ENCODE results near the gene LRRC46.

Gene LRRC46

GRCh38 chr17:47810200-47810821, 21.2 kb upstream of the LRRC46 start:
- no peak for DNase-seq

- no peak for DNase-seq
These were observed 20.4 kb upstream of the LRRC46 start for GRCh38 chr17:47810901-47811635.

- DNase-seq: no peak
These were observed 19.8 kb upstream of the LRRC46 start for GRCh38 chr17:47811709-47812108.

DNA sequence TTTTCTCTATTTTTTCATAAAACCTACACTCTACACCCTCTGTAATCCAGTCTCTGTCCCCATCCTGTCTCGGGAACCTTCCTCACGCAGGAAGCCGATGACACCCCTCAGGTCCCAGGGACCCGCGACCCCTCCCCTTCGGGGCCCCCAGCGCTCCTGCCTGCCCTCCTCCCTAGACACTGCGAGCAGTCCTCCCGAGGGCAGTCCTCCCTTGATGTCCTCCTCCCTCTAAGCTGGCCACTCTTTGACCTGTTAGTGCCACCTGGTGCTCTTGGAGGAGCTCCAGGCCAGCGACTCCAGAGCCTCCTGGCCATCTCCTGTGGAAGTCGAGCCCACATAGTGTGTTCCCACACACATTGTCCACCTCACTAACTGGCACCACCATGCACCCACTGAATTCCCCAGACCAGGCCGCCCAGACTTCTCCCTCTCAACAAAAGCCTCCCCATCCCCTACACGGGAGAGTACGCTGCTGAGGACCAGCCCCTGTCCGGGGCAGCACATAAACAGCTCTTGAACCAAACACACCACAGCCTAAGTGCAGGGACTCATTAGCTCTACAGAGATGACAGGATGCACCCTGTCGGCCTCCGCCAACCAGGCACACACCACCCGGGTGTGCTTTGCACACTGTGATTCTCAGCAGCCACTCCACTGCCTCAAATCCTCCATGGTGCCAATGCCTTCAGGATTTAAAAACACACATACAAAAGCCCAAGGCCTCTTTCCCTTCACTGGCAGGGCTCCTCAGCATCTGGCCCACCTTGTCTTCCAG, 19.1 kb upstream of the LRRC46 start:
- no peak for DNase-seq

GRCh38 chr17:47813077-47813476, 18.4 kb upstream of the LRRC46 start:
- no peak for DNase-seq

DNA sequence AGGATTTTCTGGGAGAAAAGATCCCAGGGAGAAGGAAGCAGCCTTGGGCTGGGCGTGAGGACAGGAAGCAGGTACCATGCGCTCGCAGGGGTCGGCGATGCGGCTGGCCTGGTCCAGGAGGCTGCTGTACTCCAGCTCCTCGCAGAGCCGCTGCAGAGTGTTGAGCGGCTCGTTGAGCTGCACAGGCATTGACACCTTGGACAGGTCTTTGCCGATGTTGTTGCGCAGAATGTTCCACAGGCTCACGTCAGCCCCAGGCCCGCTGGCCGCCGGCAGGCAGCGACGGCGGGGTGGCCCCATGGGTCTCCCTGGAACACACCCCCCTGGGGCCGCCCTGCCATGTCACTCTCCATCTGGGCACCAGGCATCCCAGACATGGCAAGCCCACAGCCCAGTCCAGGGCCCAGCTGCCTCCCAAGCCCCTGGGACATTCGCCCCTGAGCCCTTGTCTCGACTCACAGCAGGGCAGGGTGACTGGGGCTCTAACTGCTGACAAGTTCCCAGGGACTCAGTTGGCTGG, 17.9 kb upstream of the LRRC46 start:
- DNase-seq: no peak

DNA sequence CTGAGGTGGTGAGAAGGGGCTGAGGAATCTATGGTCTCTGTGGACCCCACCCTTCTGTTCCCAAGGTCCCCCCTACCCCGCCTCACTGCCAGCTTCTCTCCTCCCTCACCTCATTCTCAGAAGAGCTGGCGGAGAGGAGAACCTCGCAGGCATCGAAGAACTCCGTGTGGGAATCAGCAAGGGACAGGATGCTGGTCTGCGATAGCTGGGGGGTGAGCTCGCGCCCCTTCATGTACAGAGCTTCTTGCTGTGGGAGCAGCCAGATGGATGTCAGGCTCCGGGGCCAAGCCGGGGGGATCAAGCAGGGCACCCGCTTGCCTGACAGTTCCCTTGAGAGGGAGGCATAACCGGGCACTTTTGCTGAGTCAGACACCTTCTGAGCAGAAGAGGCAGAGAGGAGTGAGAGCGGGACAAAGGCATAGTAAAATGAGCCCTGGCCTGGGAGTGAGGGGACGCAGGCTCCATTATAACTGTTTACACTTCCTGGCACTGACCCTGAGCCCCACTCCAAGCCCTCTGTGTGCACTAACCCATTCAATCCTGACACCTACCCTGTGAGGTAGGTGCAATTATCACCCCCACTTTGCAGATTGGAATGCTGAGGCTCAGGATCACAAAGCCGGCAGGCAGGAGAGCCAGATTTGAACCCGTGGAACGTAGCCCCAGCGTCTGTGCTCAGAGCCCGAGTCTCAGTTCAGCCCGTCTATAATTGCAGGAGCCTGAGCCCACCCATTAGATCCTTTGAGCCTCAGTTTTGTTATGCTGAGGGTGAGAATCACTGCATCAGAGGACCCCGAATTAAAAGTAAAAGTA, 16.2 kb upstream of the LRRC46 start:
- no peak for DNase-seq

DNA sequence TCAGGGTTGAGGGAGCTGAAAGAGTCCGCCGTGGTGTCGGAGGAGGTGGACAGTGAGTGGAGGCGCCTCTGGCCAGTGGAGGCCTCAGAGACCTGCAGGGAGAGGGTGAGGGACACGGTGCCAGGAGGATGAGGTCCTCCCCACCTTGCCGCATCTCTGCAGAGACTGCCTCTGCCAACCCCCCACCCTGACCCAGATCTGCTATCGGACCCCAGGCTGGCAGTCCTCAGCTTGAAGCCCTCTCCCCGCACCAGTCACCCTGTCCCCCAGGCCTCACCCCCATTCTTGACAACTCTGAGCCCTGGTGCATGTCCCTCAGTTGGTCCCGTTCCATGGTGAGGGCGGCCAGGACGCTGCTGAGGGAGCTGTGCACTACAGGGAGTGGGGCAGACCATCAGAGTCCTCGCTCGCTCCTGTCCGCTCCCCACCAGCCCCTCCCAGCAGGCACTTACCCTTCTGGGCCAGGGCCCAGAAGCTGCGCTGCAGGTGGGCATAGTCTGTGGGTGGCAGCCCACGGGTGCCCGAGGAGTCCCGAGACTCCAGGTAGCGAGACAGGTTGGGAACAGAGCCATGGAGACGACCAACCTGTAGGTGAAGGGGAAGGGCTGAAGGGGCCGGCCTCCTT, 15.2 kb upstream of the LRRC46 start:
- no peak for DNase-seq

DNA sequence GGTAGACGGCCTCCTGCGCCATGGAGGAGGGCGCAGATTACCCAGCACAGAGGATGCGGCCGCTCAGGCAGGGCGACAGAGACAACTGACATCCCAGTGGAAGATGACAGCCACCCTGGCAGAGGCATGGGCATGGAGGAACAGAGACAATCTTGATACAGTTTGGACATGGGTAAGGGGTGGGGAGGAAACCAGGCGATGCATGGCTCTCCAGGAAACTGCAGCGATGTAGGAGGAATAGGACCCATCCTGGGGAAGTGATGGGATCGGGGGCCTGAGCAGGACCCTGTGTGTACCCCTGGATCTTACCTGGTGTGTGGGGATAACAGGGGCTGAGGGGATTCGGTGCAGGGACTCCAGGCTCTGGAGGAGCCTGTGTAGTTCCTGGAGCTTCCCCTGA, 14.5 kb upstream of the LRRC46 start:
- DNase-seq: no peak

DNA sequence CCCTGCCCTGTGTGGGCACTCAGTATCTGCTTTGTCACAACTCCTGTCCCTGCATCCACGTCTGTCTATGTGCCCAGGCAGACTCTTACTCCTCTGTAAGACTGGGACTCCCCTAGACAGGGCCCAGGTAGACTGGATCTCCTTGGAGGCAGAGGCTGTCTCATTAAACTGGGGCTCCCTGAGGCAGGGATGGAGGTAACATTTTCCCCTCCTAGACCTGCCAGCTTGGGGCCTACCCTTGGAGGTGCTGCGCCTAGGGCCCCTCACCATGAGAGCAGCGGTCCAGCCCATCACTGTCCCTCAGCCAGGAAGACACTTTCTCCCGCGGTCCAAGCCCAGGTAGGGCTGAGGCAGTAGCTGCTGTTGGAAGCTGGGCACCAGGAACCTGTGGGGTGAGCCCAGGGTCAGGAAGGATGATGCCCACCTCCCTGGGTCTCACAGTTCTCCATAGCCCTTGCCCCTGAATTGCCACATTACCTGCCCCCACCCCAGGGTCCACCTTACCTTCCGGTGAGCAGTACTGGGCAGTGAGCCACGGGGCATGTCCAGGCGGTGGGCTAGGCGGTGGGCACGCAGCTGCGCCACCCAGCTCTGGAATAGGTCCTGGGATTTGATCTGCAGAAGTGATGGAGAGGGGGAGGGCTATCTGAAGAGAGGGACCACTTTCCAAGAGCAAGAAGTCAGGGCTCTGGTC, 13.3 kb upstream of the LRRC46 start:
- DNase-seq: no peak

- no peak for DNase-seq
These were observed 12.0 kb upstream of the LRRC46 start for GRCh38 chr17:47819475-47819874.

DNA sequence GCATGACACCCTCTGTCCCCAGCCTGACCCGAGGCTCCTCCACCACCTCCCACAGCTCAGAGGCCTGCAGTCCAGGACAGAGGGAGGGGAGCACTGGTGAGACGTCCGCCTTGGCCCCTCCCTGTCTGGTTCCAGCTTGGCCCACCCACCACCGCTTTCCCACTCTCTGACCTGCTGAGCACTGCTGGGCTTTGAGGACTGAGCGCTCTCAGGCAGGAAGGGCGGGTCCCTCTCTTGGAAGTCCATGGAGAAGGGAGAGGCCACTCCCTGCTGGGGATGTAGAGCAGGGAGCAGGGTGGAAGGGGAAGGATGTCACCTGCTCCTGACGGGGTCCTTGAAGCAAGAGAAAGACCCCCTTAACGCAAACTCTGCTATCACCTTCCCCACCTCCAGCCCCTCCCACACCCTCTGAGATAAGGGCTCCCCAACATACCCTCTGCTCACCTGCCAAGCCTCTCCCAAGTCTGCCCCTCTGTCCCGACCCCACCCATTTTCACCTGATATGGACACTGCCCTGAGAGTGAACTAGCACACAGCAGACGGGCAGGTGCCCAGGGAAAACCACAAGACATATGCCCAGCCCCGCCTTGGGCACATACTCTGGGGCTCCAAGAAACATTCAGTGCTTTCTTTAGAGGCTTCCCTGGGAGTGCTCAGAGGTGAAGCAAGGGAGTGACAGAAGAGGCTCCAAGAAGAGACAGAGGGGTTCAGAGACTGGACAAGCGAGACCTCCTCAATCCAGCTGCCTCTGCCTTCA, 11.3 kb upstream of the LRRC46 start:
- no peak for DNase-seq

DNA sequence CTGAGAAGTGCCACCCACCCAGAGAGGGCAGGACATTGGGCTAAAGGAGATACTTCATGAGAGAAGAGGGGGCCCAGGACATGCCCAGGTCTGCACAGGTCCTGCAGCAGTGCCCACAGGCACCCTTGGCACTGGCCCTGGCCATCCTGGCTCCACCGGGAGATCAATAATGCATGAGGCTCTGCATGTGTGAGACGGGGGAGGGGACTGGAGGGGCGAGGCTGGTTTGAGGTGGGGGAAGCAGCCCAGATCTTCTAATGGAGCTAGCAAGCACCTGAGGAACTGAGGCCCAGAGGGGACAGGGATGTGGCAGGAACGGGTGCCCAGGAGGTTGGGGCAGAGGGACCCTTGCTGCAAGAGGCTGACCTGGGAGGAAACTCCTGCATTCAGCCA, 10.4 kb upstream of the LRRC46 start:
- DNase-seq: no peak

DNA sequence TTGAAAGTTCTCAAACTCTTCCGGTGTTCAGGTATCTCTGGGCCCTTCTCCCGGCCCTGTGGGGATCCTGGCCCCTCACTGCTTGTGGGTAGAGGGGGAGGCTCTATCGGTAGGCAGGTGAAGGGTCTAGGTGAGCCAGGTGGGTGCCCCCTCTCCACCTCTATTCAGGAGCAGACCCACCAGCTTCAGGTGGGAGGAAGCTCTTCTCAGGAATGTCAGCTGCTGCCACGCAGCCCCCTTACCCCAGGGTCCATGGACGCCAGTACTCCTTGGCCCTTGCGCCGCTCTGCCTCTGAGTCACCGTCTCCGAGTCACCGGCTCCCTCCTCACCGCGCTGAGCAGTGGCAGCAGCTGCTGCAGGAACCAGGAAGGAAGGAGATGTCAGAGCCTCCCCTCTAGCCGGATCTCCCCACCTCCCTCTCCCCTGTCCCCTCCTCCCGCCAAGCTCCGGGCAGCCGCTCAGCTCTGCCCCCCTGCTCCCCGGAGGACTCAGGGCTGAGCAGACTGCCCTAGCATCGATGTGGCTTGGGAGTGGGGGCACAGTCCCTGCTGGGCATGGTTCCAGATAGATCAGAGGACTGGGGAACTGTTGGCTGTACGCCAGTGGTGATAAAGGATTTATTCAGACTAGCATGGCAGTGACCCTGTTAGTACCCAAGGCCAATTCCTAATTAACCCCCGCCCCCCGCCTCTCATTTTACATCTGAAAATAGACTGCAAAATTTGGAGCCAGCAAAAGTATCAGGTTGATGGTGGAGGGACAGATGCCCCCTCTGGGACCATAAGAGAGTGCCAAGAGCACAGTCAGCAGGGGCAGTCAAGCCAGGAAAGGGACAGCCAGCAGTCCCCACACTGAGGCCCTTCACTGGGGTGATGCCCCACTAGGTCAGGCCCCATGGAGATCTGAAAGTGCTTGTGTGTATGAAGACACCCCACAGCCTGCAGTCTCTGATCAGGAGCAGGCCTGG, 9.8 kb upstream of the LRRC46 start, which contains the start of gene OSBPL7:
OSBPL7 (minus strand) TSS at position 371 of the 968 bp plus-strand sequence. CDS start 1,516 bp downstream, outside the sequence.
- DNase-seq: peak; percentile 79

DNA sequence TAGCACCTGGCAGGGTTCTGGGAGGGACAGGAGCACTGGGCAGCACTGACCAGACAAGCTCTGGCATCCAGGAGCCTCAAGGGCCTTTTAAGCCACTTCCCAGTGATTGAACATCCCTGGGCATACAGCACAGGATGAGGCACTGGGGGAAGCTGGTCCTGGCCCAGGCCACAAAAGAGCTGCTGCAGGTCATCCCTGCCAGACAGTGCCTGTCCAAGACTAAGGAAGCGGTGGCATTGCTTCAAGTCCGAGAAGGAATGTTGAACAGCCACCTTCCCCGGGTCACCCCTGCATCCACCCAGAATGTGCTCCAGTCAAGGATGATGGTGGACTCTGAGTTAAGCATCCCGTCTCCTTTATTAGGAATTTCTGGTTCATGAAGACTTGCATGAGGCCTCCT, 8.7 kb upstream of the LRRC46 start:
- DNase-seq: no peak

- DNase-seq: no peak
These were observed 8.0 kb upstream of the LRRC46 start for GRCh38 chr17:47823519-47823918.

DNA sequence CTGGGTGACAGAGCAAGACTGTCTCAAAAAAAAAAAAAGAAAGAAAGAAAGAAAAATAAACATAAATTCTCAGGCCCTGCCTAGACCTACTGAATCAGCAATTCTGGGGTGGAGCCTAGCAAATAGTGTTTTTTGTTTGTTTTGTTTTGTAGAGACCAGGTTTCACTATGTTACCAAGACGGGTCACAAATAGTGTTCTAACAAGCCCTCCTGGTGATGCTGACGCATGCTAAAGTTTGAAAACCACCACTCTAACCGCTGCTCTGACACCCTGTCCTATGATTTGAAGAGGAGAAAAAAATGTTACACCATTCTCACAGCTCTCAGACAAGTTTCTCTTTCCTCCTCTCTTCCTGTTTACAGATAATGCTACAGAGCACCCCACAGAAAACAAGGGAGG, 1.6 kb upstream of the LRRC46 start:
- DNase-seq: peak; percentile 32

DNA sequence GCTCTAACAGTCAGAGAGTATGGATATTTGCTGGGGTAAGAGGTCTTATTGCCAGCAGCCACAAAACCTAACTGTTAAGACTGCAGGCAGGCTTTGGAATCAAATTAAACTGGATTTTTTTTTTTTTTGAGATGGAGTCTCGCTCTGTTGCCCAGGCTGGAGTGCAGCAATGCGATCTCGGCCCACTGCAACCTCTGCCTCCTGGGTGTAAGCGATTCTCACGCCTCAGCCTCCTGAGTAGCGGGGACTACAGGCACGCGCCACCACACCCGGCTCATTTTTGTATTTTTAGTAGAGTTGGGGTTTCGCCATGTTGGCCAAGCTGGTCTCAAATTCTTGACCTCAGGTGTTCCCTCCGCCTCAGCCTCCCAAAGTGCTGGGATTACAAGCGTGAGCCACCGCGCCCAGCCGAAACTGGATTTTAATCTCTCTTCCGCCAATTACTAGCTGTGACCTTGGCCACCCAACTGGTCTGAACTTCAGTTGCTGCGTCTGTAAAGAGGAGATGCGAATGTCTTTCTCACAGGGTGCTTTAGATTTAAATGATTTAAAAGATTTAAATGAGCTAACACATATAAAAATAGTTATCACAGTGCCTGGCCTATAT, 971 bp upstream of the LRRC46 start:
- no peak for DNase-seq

GRCh38 chr17:47831934-47832327, 461 bp downstream of the LRRC46 start:
- no peak for DNase-seq

All from activated CD8-positive, alpha-beta memory T cell treated with anti-CD3 and anti-CD28 coated beads, Interleukin-2, amount 50 U/mL, for 4 hours (primary cell).